ENCODE data around the gene PPM1L. TPM values are rescaled to one million over a fixed set of nuclear protein-coding genes. Genes with fewer than 3 reads are reported as not detected.
A peak's percentile ranks its signal among the peaks of the same experiment; 100 is the strongest.

The PPM1L gene
- total and polyA plus RNA-seq, 10 of the 15 experiments (the other 5 are each of a cell fraction or from before 2014, with no cell fraction given), result under 0.01 to 0.33 (median 0.06) TPM; not detected in 1

DNA sequence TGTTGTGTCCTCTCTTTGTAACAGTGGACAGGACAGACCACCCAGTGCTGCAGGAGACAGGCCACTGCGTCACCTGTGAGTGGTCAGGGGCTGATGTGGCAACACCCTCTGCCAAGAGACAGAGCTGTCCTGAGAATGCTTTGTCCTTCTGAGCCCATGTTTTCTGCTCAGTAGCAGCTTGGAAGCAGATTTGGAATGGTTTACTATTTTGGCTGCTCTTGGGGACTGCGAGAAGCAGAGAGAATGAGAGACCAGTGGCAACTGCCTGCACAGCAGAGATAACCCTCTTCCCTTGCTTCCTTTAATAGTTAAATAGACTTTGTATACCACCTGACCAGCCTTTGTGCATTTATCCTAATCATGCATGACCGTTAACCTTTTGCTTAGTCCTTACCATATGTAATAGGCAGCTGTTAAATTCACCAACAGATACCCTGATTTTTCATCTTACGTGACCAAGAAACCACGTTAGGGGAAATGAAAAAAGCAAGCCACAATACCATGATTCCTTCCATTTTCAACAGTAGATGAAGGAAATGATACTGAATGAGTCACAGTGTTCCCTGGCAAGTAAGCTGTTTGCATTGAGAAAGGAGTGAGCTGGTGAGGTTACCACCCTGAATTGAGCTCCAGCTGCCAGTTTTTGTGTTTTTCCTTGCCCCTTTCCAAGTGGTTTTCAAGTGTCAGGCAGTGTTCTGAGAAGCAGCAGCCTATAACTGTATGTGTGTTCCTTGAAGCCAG, 313.6 kb downstream of the PPM1L start (continued):
- TF ChIP-seq NFYA (IDR thresholded peaks at IDR 0.05; ENCODE audit: borderline replicate concordance, low read depth, low read length) (no peak), CUX1 (IDR thresholded peaks at IDR 0.05; ENCODE audit: insufficient replicate concordance, low read depth, low read length) (no peak), PKNOX1 (IDR thresholded peaks at IDR 0.05) (peak; percentile 28; the same call in 1 of the 2 replicates), CBX3 (IDR thresholded peaks at IDR 0.05; ENCODE audit: borderline replicate concordance, low read depth) (no peak)
- TF ChIP-seq, protein P1, sequence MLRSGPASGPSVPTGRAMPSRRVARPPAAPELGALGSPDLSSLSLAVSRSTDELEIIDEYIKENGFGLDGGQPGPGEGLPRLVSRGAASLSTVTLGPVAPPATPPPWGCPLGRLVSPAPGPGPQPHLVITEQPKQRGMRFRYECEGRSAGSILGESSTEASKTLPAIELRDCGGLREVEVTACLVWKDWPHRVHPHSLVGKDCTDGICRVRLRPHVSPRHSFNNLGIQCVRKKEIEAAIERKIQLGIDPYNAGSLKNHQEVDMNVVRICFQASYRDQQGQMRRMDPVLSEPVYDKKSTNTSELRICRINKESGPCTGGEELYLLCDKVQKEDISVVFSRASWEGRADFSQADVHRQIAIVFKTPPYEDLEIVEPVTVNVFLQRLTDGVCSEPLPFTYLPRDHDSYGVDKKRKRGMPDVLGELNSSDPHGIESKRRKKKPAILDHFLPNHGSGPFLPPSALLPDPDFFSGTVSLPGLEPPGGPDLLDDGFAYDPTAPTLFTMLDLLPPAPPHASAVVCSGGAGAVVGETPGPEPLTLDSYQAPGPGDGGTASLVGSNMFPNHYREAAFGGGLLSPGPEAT (IDR thresholded peaks at IDR 0.05; ENCODE audit: low read depth), result peak; percentile 85

Data from GM12878 (cell line).